Glomerular endothelial cell (primary cell): ENCODE results near the gene PGAM2. TPM values are rescaled to one million over a fixed set of nuclear protein-coding genes. Genes with fewer than 3 reads are reported as not detected.
"Not testable (repeated sequence)": the region's sequence is repeated elsewhere in the genome, so short reads cannot be mapped to it uniquely, and the experiment has no call there.

Experiments
- DNase-seq: peaks from one replicate; pipeline ENCODE4 v3.0.0-alpha.2; 2011; ENCODE audit warnings: low read depth, low spot score; ENCODE audit errors: extremely low read depth
- total RNA-seq: library from RNA; depleted of rRNA; stranded (reverse); fragments of >200 nt; gene quantifications from 2 replicates; pipeline ENCODE4 v1.2.3, GENCODE V29; 2015

The PGAM2 gene
- total RNA-seq, 1 donor from 2014 or later: not detected

- not testable (repeated sequence) for DNase-seq
Measured at GRCh38 chr7:44033971-44034844, 31.2 kb downstream of the PGAM2 start.

- not testable (repeated sequence) for DNase-seq
Measured at GRCh38 chr7:44032031-44032430, 33.3 kb downstream of the PGAM2 start.

DNA sequence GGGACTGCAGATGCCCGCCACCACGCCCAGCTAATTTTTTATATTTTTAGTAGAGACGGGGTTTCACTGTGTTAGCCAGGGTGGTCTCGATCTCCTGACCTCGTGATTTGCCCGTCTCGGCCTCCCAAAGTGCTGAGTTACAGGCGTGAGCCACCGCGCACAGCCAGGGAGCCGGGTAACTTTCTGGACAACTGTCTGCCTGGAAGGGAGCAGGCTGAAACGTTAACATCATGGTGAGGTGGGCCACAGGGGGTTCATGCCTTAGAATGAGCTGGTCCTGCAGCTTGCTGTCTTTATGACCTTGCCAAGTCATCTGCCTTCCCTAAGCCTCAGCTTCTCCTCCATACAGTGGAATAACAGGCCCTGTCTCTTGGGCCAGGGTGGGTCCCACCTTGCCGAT, 34.0 kb downstream of the PGAM2 start:
- DNase-seq: not testable (repeated sequence)

DNA sequence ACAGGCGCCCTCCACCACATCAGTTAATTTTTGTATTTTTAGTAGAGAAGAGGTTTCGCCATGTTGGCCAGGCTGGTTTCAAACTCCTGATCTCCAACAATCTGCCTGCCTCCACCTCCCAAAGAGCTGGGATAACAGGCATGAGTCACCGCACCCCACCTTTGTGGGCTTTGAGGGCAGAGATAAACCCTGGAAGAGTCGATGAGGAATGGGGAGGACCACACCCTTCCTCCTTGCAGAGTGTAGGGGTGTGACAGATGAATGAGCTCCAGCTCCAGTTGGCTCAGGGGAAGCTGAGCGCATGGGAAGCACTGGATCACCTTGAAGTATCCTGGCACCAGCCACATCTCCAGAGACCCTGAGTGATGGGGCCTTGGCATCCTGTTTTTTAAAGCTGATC, 35.3 kb downstream of the PGAM2 start:
- not testable (repeated sequence) for DNase-seq

GRCh38 chr7:44029433-44029832, 35.9 kb downstream of the PGAM2 start:
- not testable (repeated sequence) for DNase-seq

GRCh38 chr7:44022796-44023467, 42.4 kb downstream of the PGAM2 start:
- not testable (repeated sequence) for DNase-seq

DNA sequence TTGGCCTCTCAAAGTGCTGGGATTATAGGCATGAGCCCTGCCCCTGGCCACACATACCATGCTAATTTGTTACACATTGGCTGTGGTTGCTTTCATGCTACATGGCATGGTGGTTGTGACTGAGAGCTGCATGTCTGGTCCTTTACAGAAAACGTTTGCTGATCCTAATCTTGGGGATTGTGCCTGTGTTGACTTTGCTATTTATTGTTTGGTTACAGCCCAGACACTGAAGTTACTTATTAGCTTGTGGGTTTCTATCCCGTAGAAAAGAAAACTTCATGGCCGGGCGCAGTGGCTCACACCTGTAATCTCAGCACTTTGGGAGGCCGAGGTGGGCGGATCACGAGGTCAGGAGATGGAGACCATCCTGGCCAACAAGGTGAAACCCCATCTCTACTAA, 43.3 kb downstream of the PGAM2 start:
- not testable (repeated sequence) for DNase-seq

DNA sequence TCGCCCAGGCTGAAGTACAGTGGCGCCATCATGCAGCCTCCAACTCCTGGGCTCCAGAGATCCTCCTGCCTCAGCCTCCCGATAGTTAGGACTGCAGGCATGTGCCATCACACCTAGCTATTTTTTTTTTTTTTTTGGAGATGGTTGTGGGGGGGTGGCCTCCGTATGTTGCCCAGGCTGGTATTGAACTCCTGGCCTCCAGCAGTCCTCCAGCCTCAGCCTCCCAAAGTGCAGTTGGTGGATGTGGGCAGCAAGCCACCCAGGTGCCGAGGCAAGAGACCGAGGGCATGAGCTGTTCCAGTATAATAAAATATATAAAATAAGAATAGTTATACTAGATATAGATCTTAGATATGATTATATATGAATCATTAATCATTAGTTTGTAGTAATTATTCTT, 45.5 kb downstream of the PGAM2 start:
- DNase-seq: not testable (repeated sequence)

DNA sequence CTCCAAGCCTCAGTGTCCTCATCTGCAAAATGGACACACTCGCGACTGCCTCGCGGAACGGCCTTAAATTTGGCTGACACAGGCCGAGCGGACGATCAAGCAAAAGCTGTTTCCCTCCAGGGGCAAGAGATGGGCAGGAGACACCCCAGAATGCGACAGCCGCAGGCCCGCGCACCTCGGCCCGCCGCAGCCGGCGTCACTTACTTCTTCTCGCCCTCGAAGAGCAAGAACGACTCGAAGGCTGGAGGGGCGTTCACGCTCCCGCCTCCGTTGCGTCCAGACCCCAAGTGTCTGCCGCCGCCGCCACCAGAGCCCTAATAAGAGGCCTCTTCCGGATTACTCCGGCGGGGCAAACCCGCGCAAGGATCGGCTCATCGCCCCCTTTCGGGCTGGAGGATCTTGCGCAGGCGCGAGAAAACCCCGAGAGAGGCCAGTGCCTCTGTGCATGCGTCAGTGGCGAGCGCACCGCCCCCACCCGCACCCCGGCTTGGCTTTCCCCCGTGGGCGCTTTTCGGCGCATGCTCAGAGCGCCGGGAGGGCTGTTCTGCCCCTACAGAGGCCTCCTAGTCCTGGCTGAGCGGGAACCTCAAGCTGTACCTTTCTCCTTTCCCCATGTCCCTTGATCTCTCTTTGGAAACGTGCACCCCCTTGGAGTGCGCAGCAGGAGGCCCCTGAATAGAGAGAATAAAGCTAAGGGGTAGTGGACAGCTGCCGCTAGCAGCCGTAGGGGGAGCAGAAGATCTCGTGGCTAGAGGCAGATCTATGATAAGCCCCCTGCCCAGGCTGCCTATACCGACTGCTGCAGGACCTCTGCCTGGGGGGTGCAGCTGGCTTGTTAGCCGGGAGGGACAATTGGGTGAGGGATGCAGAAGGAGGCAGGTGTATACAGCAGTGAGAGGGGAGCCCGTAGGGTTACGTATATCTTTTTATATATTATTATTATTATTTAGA, 46.2 kb downstream of the PGAM2 start:
- peak; percentile 58 for DNase-seq

- not testable (repeated sequence) for DNase-seq
Measured at GRCh38 chr7:44015090-44015489, 50.3 kb downstream of the PGAM2 start.

Other genes starting within 250 kb of the PGAM2 start
- 66.8 and 93.9 TPM in 2 replicates for gene MRPS24, start 196.1 kb downstream of the PGAM2 start, total RNA-seq
- gene URGCP, start 159.0 kb downstream of the PGAM2 start, total RNA-seq: 17.4 and 21.2 TPM in 2 replicates
- 11.6 and 21.4 TPM in 2 replicates for gene UBE2D4, start 139.1 kb downstream of the PGAM2 start, total RNA-seq
- gene SPDYE1, start 67.7 kb downstream of the PGAM2 start, total RNA-seq: not detected in 2 replicates
- 140 and 182 TPM in 2 replicates for gene DBNL, start 20.9 kb downstream of the PGAM2 start, total RNA-seq
- 20.8 and 24.0 TPM in 2 replicates for gene POLM, start 17.0 kb upstream of the PGAM2 start, total RNA-seq
- 12.1 and 40.8 TPM in 2 replicates for gene AEBP1, start 38.8 kb upstream of the PGAM2 start, total RNA-seq
- 44.6 and 55.5 TPM in 2 replicates for gene POLD2, start 58.0 kb upstream of the PGAM2 start, total RNA-seq
- gene MYL7, start 75.8 kb upstream of the PGAM2 start, total RNA-seq: not detected in 2 replicates
- gene GCK, start 123.9 kb upstream of the PGAM2 start, total RNA-seq: 0.41 TPM in 1 of 2 replicates, not detected in the other
- 102 and 110 TPM in 2 replicates for gene YKT6, start 135.4 kb upstream of the PGAM2 start, total RNA-seq